Measurements from ENCODE around the gene HECW1.
"Not testable (repeated sequence)": the region's sequence is repeated elsewhere in the genome, so short reads cannot be mapped to it uniquely, and the experiment has no call there.

Gene HECW1

DNA sequence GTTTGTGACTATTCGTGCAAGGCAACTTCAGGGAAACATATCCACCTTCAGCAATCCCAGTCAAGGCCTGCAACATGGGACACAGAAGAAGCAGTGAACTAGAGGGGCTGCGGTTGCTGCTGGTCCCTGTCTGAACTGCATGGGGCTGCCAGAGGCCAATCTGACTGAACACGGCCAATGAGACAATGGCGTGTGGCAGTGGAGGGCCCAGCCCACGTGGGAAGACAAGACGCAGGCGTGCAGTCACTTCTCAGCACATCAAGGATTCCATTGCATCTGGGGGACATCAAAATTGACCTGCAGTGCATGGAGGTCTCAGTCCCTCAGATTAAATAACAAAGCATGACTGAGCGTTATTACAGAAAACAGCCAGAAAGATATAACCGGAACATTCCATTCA, 215.9 kb downstream of the HECW1 start:
- H3K9ac ChIP-seq (ENCODE audit: low read length): no peak overlapping the region
- no peaks in the 10 kb centered on the region for H3K9me3 ChIP-seq (ENCODE audit: control insufficient read depth, insufficient read depth, low read depth, low read length)
- no peak overlapping the region for H3K4me3 ChIP-seq (ENCODE audit: low read depth, low read length)
- H3K27ac ChIP-seq (ENCODE audit: low read depth, low read length): no peak overlapping the region
- no peaks in the 10 kb centered on the region for H3K36me3 ChIP-seq (ENCODE audit: control insufficient read depth, insufficient read depth, low read length)
- no peaks in the 10 kb centered on the region for H3K4me1 ChIP-seq (ENCODE audit: control insufficient read depth, insufficient read depth, low read length)
- no peaks in the 10 kb centered on the region for H3K27me3 ChIP-seq (ENCODE audit: control insufficient read depth, insufficient read depth, low read length)

DNA sequence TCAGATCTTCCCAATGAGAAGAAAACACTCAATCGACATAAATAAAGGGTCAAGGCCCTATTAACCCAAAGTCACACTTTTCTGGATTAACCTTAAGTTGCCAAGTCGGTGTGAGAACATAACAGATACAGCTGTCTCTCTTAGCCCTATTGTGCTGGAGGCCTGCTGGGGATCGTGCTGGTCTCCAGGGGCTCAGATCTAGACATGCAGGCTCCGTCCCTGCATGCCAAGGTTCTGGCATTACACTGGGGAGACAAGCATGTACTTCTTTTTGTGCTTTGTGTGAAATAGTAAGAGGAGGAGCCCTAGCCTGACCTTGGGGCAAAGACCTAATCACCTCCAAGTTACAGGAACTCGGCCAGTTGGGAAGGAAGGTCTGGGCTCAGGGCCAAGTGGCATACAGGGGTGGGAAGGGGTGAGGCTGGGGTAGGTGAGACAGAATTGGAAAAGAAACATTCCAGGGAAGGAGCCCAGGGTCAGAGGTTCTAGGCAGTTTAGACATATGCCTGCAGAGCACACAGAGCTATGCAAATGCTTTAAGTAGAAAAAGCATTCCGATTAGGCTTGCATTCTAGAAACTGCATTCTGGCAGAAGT, 216.4 kb downstream of the HECW1 start:
- no peaks in the 10 kb centered on the region for H3K9me3 ChIP-seq (ENCODE audit: control insufficient read depth, insufficient read depth, low read depth, low read length)
- H3K4me3 ChIP-seq (ENCODE audit: low read depth, low read length): no peak overlapping the region
- no peak overlapping the region for H3K27ac ChIP-seq (ENCODE audit: low read depth, low read length)
- no peaks in the 10 kb centered on the region for H3K4me1 ChIP-seq (ENCODE audit: control insufficient read depth, insufficient read depth, low read length)
- H3K9ac ChIP-seq (ENCODE audit: low read length): no peak overlapping the region
- no peaks in the 10 kb centered on the region for H3K36me3 ChIP-seq (ENCODE audit: control insufficient read depth, insufficient read depth, low read length)
- H3K27me3 ChIP-seq (ENCODE audit: control insufficient read depth, insufficient read depth, low read length): no peaks in the 10 kb centered on the region

DNA sequence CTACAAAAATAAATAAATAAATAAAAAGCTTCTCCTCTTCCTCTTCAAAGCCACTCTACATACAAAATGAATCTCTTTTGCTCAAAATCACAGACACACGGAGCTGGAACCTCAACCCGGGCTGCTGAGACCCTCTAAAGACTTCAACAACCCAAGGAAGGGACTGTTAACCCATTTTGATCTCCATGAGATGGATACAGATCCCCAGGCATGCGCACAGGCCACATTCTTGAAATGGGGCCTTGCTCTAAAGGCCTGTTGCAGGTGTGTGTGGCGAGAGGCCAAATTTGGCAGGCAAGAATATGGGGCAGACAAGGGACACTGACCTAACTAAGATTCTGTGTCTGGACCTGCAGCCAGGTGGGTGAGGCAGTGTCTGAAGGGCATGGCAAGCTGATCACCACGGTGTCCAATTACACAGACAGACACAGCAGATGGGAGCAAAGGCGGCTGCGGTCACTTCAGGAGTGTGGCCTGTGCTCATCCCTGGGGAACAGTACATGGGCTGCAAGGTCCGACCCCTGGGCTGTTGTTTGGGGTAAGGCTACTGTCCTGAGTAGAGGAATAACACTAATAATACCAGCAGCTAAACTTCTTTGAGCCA, 219.8 kb downstream of the HECW1 start:
- Histone ChIP-seq H3K4me1 (ENCODE audit: control insufficient read depth, insufficient read depth, low read length) (no peaks in the 10 kb centered on the region), H3K4me3 (ENCODE audit: low read depth, low read length) (no peak overlapping the region), H3K27ac (ENCODE audit: low read depth, low read length) (no peak overlapping the region), H3K9ac (ENCODE audit: low read length) (no peak overlapping the region), H3K9me3 (ENCODE audit: control insufficient read depth, insufficient read depth, low read depth, low read length) (no peaks in the 10 kb centered on the region), H3K27me3 (ENCODE audit: control insufficient read depth, insufficient read depth, low read length) (no peaks in the 10 kb centered on the region), H3K36me3 (ENCODE audit: control insufficient read depth, insufficient read depth, low read length) (no peaks in the 10 kb centered on the region)

DNA sequence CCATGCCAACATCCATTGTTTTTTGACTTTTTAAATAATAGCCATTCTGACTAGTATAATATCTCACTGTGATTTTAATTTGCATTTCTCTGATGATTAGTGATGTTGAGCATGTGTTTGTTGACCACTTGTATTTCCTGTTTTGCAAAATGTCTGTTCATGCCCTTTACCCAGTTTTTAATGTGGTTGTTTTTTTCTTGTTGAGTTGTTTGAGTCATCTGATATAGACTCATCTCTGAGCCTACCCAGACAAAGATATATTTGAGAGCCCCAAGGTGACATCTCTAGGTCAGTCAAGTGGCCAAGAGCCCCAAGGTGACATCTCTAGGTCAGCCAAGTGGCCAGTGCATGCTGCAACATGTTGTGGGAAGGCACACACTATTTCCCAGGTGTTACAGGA, 224.7 kb downstream of the HECW1 start:
- H3K36me3 ChIP-seq (ENCODE audit: control insufficient read depth, insufficient read depth, low read length): no peaks in the 10 kb centered on the region
- H3K27ac ChIP-seq (ENCODE audit: low read depth, low read length): no peak overlapping the region
- H3K9me3 ChIP-seq (ENCODE audit: control insufficient read depth, insufficient read depth, low read depth, low read length): no peaks in the 10 kb centered on the region
- H3K4me3 ChIP-seq (ENCODE audit: low read depth, low read length): no peak overlapping the region
- H3K27me3 ChIP-seq (ENCODE audit: control insufficient read depth, insufficient read depth, low read length): no peaks in the 10 kb centered on the region
- no peaks in the 10 kb centered on the region for H3K4me1 ChIP-seq (ENCODE audit: control insufficient read depth, insufficient read depth, low read length)
- H3K9ac ChIP-seq (ENCODE audit: low read length): no peak overlapping the region

DNA sequence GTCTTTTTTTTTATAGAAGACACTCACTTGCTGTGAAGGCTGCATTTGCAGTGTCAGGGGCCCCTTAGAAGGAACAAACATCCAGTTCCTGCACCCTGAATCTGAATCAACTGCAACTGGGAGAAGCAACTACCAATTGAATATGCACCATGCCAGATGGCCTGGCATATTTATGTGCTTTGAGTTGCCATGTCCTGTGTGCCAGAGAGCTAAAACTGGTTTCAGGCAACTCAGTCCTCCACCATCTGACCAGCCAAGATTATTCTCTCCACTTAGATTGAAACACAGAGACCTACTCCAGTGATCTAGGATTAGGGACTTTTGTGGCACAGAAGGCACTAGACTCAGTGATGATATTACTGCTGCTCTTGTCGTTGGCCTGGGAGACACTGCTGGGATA, 225.4 kb downstream of the HECW1 start:
- H3K9ac ChIP-seq (ENCODE audit: low read length): no peak overlapping the region
- H3K9me3 ChIP-seq (ENCODE audit: control insufficient read depth, insufficient read depth, low read depth, low read length): no peaks in the 10 kb centered on the region
- no peaks in the 10 kb centered on the region for H3K27me3 ChIP-seq (ENCODE audit: control insufficient read depth, insufficient read depth, low read length)
- H3K27ac ChIP-seq (ENCODE audit: low read depth, low read length): no peak overlapping the region
- no peak overlapping the region for H3K4me3 ChIP-seq (ENCODE audit: low read depth, low read length)
- H3K4me1 ChIP-seq (ENCODE audit: control insufficient read depth, insufficient read depth, low read length): no peaks in the 10 kb centered on the region
- H3K36me3 ChIP-seq (ENCODE audit: control insufficient read depth, insufficient read depth, low read length): no peaks in the 10 kb centered on the region

DNA sequence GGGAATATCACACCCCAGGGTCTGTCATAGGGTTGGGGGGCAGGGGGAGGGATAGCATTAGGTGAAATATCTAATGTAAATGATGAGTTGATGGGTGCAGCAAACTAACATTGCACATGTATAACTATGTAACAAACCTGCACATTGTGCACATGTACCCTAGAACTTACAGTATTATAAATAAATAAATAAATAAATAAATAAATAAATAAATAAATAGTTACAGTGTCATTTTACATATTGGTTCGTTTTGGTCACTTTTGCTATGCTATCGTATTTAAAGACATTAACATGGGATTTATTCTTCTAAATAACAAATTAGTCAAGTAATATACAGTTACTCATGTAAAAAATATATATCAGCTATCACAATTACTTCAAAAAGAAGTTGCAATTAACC, 228.7 kb downstream of the HECW1 start:
- Histone ChIP-seq H3K9ac (ENCODE audit: low read length) (no peak overlapping the region), H3K27ac (ENCODE audit: low read depth, low read length) (no peak overlapping the region), H3K36me3 (ENCODE audit: control insufficient read depth, insufficient read depth, low read length) (no peaks in the 10 kb centered on the region), H3K4me1 (ENCODE audit: control insufficient read depth, insufficient read depth, low read length) (no peaks in the 10 kb centered on the region), H3K27me3 (ENCODE audit: control insufficient read depth, insufficient read depth, low read length) (no peaks in the 10 kb centered on the region), H3K9me3 (ENCODE audit: control insufficient read depth, insufficient read depth, low read depth, low read length) (no peaks in the 10 kb centered on the region), H3K4me3 (ENCODE audit: low read depth, low read length) (no peak overlapping the region)

DNA sequence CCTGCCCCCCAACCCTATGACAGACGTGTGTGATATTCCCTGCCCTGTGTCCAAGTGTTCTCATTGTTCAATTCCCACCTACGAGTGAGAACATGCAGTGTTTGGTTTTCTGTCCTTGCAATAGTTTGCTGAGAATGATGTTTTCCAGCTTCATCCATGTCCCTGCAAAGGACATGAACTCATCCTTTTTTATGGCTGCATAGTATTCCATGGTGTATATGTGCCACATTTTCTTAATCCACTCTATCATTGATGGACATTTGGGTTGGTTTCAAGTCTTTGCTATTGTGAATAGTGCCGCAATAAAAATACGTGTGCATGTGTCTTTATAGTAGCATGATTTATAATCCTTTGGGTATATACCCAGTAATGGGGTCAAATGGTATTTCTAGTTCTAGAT, 231.0 kb downstream of the HECW1 start:
- H3K27ac ChIP-seq (ENCODE audit: low read depth, low read length); H3K9ac ChIP-seq (ENCODE audit: low read length); H3K4me1 ChIP-seq (ENCODE audit: control insufficient read depth, insufficient read depth, low read length); H3K36me3 ChIP-seq (ENCODE audit: control insufficient read depth, insufficient read depth, low read length); H3K27me3 ChIP-seq (ENCODE audit: control insufficient read depth, insufficient read depth, low read length); H3K4me3 ChIP-seq (ENCODE audit: low read depth, low read length); H3K9me3 ChIP-seq (ENCODE audit: control insufficient read depth, insufficient read depth, low read depth, low read length): not testable (repeated sequence)

DNA sequence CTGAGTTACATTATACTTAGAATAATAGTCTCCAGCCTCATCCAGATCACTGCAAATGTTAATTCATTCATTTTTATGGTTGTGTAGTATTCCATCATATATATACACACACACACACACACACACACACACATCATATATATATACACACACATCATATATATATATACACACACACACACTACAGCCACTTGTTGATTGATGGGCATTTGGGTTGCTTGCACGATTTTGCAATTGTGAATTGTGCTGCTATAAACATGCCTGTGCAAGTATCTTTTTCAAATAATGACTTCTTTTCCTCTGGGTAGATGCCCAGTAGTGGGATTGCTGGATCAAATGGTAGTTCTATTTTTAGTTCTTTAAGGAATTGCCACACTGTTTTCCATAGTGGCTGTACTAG, 233.2 kb downstream of the HECW1 start:
- H3K9ac ChIP-seq (ENCODE audit: low read length); H3K36me3 ChIP-seq (ENCODE audit: control insufficient read depth, insufficient read depth, low read length); H3K27ac ChIP-seq (ENCODE audit: low read depth, low read length); H3K27me3 ChIP-seq (ENCODE audit: control insufficient read depth, insufficient read depth, low read length); H3K4me1 ChIP-seq (ENCODE audit: control insufficient read depth, insufficient read depth, low read length); H3K4me3 ChIP-seq (ENCODE audit: low read depth, low read length): not testable (repeated sequence)
- H3K9me3 ChIP-seq (ENCODE audit: control insufficient read depth, insufficient read depth, low read depth, low read length): peaks cover 12% of the 10 kb centered on the region; the same call in 1 of the 2 replicates

DNA sequence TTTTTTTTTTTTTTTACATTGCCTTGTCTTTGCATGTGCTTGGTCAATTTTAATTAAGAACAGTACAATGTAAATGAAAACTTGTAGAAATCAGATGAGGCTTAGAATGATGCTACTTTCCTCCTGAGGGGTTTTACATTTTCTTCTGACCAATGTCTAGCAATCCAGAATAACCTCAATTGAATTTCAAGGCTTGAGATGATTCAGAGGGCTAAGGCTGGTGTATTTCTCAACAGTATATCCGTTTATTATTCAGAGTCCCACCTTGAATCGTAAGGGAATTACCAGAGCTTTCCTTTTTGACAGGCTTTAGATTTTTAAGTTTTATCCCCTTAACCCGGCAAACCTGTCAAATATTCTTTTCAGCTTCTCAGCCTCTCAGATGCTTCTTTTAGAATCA, 239.2 kb downstream of the HECW1 start:
- H3K4me3 ChIP-seq (ENCODE audit: low read depth, low read length): no peak overlapping the region
- peaks cover 32% of the 10 kb centered on the region for H3K9me3 ChIP-seq (ENCODE audit: control insufficient read depth, insufficient read depth, low read depth, low read length)
- H3K27me3 ChIP-seq (ENCODE audit: control insufficient read depth, insufficient read depth, low read length): no peaks in the 10 kb centered on the region
- H3K27ac ChIP-seq (ENCODE audit: low read depth, low read length): no peak overlapping the region
- no peak overlapping the region for H3K9ac ChIP-seq (ENCODE audit: low read length)
- no peaks in the 10 kb centered on the region for H3K36me3 ChIP-seq (ENCODE audit: control insufficient read depth, insufficient read depth, low read length)
- H3K4me1 ChIP-seq (ENCODE audit: control insufficient read depth, insufficient read depth, low read length): no peaks in the 10 kb centered on the region

DNA sequence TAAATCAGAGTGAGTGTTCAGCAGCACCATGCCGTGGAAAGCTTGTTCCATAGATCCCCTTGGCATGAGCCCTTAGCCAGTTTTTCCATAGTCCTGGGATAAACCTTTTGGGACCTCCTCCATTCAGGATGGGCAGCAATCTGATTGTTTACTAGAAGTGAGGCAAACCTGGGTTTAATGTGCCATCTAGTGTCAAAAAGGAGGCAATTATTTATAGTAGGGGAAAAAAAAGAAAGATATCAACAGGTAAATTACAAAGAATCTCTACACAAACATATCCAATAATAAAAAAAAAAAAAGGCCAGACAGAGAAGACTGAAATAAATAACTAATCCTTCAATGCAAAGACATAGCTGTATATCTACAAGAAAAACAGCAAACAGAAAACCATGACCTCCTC, 241.5 kb downstream of the HECW1 start:
- Histone ChIP-seq H3K27ac (ENCODE audit: low read depth, low read length) (no peak overlapping the region), H3K4me3 (ENCODE audit: low read depth, low read length) (no peak overlapping the region), H3K36me3 (ENCODE audit: control insufficient read depth, insufficient read depth, low read length) (no peaks in the 10 kb centered on the region), H3K27me3 (ENCODE audit: control insufficient read depth, insufficient read depth, low read length) (no peaks in the 10 kb centered on the region), H3K9ac (ENCODE audit: low read length) (no peak overlapping the region), H3K9me3 (ENCODE audit: control insufficient read depth, insufficient read depth, low read depth, low read length) (peaks cover 31% of the 10 kb centered on the region), H3K4me1 (ENCODE audit: control insufficient read depth, insufficient read depth, low read length) (no peaks in the 10 kb centered on the region)

DNA sequence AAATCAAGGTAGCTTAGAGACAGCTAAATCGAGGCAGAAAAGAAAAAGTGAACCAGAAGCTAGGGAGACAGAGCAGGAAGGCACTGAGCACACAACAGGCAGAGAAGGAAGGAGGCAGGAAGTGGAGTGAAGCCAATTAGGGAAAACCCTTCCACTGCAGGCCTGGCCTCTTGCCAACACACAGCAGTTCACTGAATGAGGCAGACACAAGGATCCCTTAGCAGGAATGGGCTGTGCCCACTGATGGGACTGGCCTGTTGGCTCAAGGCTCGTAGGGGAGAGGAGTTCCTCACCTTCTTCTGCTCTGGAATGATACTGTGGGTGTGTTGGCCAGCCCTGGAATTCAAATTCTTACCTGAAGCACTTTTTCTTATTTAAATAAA, 250.2 kb downstream of the HECW1 start:
- H3K36me3 ChIP-seq (ENCODE audit: control insufficient read depth, insufficient read depth, low read length): no peaks in the 10 kb centered on the region
- H3K27me3 ChIP-seq (ENCODE audit: control insufficient read depth, insufficient read depth, low read length): no peaks in the 10 kb centered on the region
- no peaks in the 10 kb centered on the region for H3K9me3 ChIP-seq (ENCODE audit: control insufficient read depth, insufficient read depth, low read depth, low read length)
- H3K4me1 ChIP-seq (ENCODE audit: control insufficient read depth, insufficient read depth, low read length): peaks cover 4% of the 10 kb centered on the region; the same call in 1 of the 2 replicates
- H3K9ac ChIP-seq (ENCODE audit: low read length): no peak overlapping the region
- no peak overlapping the region for H3K4me3 ChIP-seq (ENCODE audit: low read depth, low read length)
- no peak overlapping the region for H3K27ac ChIP-seq (ENCODE audit: low read depth, low read length)

All from HUES6 (cell line).